ENCODE measurements around the gene ARHGAP30. TPM values are rescaled to one million over a fixed set of nuclear protein-coding genes. Genes with fewer than 3 reads are reported as not detected.

Gene ARHGAP30
- polyA plus RNA-seq, 1 of the 3 experiments (the other 2 are of a cell fraction), result not detected

GRCh38 chr1:161073474-161074121, 3.9 kb upstream of the ARHGAP30 start:
- Histone ChIP-seq H3F3A (replicated peaks; ENCODE audit: insufficient read depth) (no peaks in the 10 kb centered on the region), H3K9me2 (no peaks in the 10 kb centered on the region), H3K27ac (ENCODE audit: low read depth in 2 of 2, low read length in 1 of 2) (no peak overlapping the region), H3K9me3 (no peaks in the 10 kb centered on the region), H3K4me2 (no peak overlapping the region), H3K79me2 (ENCODE audit: insufficient read depth) (no peaks in the 10 kb centered on the region), H4K20me1 (ENCODE audit: insufficient read depth) (no peaks in the 10 kb centered on the region), H3K4me1 (ENCODE audit: control insufficient read depth in 1 of 2, insufficient read depth in 2 of 2, low read depth in 1 of 2, low read length in 1 of 2) (no peaks in the 10 kb centered on the region), H3K4me3 (ENCODE audit: low read depth in 2 of 2, low read length in 1 of 2) (no peak overlapping the region), H3K27me3 (ENCODE audit: insufficient read depth) (no peaks in the 10 kb centered on the region), H2AFZ (ENCODE audit: low read depth) (no peak overlapping the region), H3K9ac (no peak overlapping the region), H3K36me3 (replicated peaks in 1 of 2; ENCODE audit: control insufficient read depth in 1 of 2, insufficient read depth in 2 of 2, low read length in 1 of 2) (no peaks in the 10 kb centered on the region)
- ChIA-PET POLR2A (no interaction called here), CTCF (interaction anchor here (1.0 to 22.7 kb wide), 3 partner anchors 9 to 23 kb away, joined by 3 to 198 read pairs (median 3); partner anchors contain the start of gene KLHDC9)
- 67% methylated on average over 1 of the region's 7 CpGs for WGBS (ENCODE audit: low lambda C conversion rate)
- DNase-seq, result no peak
- TF ChIP-seq USF1 (IDR thresholded peaks at IDR 0.05; ENCODE audit: borderline replicate concordance, low read depth), result no peak
- TF ChIP-seq MEF2A (IDR thresholded peaks at IDR 0.05; ENCODE audit: borderline replicate concordance, low read depth), result no peak
- no peak for TF ChIP-seq CHD2 (IDR thresholded peaks at IDR 0.05; ENCODE audit: low read length, partially characterized antibody)

GRCh38 chr1:161072751-161073449, 3.2 kb upstream of the ARHGAP30 start:
- ChIA-PET POLR2A (no interaction called here), CTCF (interaction anchor here (1.1 to 22.7 kb wide), 3 partner anchors 10 to 63 kb away, joined by 3 to 198 read pairs (median 5); partner anchors contain the start of gene KLHDC9)
- WGBS (ENCODE audit: low lambda C conversion rate), result 91% methylated on average over 19 of the region's 19 CpGs

More at GRCh38 chr1:161072751-161073449, 3.2 kb upstream of the ARHGAP30 start:
- Histone ChIP-seq H3K27ac (ENCODE audit: low read depth in 2 of 2, low read length in 1 of 2) (no peak overlapping the region), H3K9me2 (no peaks in the 10 kb centered on the region), H3K36me3 (replicated peaks in 1 of 2; ENCODE audit: control insufficient read depth in 1 of 2, insufficient read depth in 2 of 2, low read length in 1 of 2) (no peaks in the 10 kb centered on the region), H3K27me3 (ENCODE audit: insufficient read depth) (no peaks in the 10 kb centered on the region), H3K4me1 (ENCODE audit: control insufficient read depth in 1 of 2, insufficient read depth in 2 of 2, low read depth in 1 of 2, low read length in 1 of 2) (no peaks in the 10 kb centered on the region), H3K4me3 (ENCODE audit: low read depth in 2 of 2, low read length in 1 of 2) (no peak overlapping the region), H2AFZ (ENCODE audit: low read depth) (no peak overlapping the region), H3K79me2 (ENCODE audit: insufficient read depth) (no peaks in the 10 kb centered on the region), H3K4me2 (no peak overlapping the region), H3F3A (replicated peaks; ENCODE audit: insufficient read depth) (no peaks in the 10 kb centered on the region), H3K9me3 (no peaks in the 10 kb centered on the region), H4K20me1 (ENCODE audit: insufficient read depth) (no peaks in the 10 kb centered on the region), H3K9ac (no peak overlapping the region)
- no peak for DNase-seq
- TF ChIP-seq SMC3 (IDR thresholded peaks at IDR 0.05; ENCODE audit: low read depth, low read length) (no peak), YY1 (IDR thresholded peaks at IDR 0.05; ENCODE audit: low read depth) (no peak), TEAD4 (IDR thresholded peaks at IDR 0.05; ENCODE audit: borderline replicate concordance, insufficient read depth) (no peak), CTCF (IDR thresholded peaks at IDR 0.05) (no peak), CHD2 (IDR thresholded peaks at IDR 0.05; ENCODE audit: low read length, partially characterized antibody) (no peak), RCOR1 (IDR thresholded peaks at IDR 0.05; ENCODE audit: low read length) (no peak), GABPA (IDR thresholded peaks at IDR 0.05; ENCODE audit: low read depth) (no peak), FOXM1 (IDR thresholded peaks at IDR 0.05; ENCODE audit: low read depth) (no peak), GATA2 (CRISPR knock-in tag; IDR thresholded peaks at IDR 0.05) (no peak), FOSL2 (IDR thresholded peaks at IDR 0.05; ENCODE audit: borderline replicate concordance, low read depth) (no peak), ELF1 (IDR thresholded peaks at IDR 0.05) (no peak), NRF1 (IDR thresholded peaks at IDR 0.05; ENCODE audit: low read depth, low read length) (no peak), EP300 (IDR thresholded peaks at IDR 0.05; ENCODE audit: borderline replicate concordance in 1 of 2, low read depth in 1 of 2, low read length in 1 of 2) (no peak), RXRA (IDR thresholded peaks at IDR 0.05; ENCODE audit: borderline replicate concordance, low read depth) (no peak), RFX5 (IDR thresholded peaks at IDR 0.05; ENCODE audit: low read length) (no peak), MXI1 (IDR thresholded peaks at IDR 0.05; ENCODE audit: low read depth, low read length) (no peak), REST (IDR thresholded peaks at IDR 0.05; ENCODE audit: low read depth, low read length) (no peak), MAX (IDR thresholded peaks at IDR 0.05; ENCODE audit: low read depth) (no peak), NFIC (IDR thresholded peaks at IDR 0.05; ENCODE audit: borderline replicate concordance) (no peak)

All from SK-N-SH (cell line).